H9 (cell line): ENCODE results near the gene IL1RAPL1. TPM values are rescaled to one million over a fixed set of nuclear protein-coding genes. Genes with fewer than 3 reads are reported as not detected.

Source experiments
- DNase-seq: peaks from one replicate; pipeline ENCODE4 v3.0.0-alpha.2; 2017
- H2AFZ ChIP-seq: one replicate; pipeline ENCODE4 v1.6.1; 2013; ENCODE audit warnings: mild to moderate bottlenecking, low read length, control low read depth, moderate library complexity
- H2AK5ac ChIP-seq: 2 replicates; pipeline ENCODE4 v1.6.1; 2013; ENCODE audit warnings: low read length, control low read depth, mixed read lengths; ENCODE audit not compliant: insufficient read length
- H2BK120ac ChIP-seq: one replicate; pipeline ENCODE4 v1.6.1; 2013; ENCODE audit warnings: low read depth, mild to moderate bottlenecking, low read length, control low read depth, inconsistent platforms; ENCODE audit not compliant: poor library complexity, severe bottlenecking
- H2BK12ac ChIP-seq: 2 replicates; pipeline ENCODE4 v1.6.1; 2013; ENCODE audit warnings: low read length, control low read depth, mixed read lengths, low read depth; ENCODE audit not compliant: insufficient read length
- H2BK15ac ChIP-seq: 2 replicates; pipeline ENCODE4 v1.6.1; 2013; ENCODE audit warnings: low read depth, low read length, control low read depth
- H2BK20ac ChIP-seq: one replicate; pipeline ENCODE4 v1.6.1; 2013; ENCODE audit warnings: low read depth, mild to moderate bottlenecking, low read length, control low read depth, inconsistent platforms; ENCODE audit not compliant: poor library complexity, severe bottlenecking
- H2BK5ac ChIP-seq: 2 replicates; pipeline ENCODE4 v1.6.1; 2013; ENCODE audit warnings: low read length, control low read depth, mixed read lengths; ENCODE audit not compliant: insufficient read length
- H3K14ac ChIP-seq: 2 replicates; pipeline ENCODE4 v1.6.1; 2013; ENCODE audit warnings: low read length, control low read depth; ENCODE audit not compliant: insufficient read depth
- H3K18ac ChIP-seq: 2 replicates; pipeline ENCODE4 v1.6.1; 2013; ENCODE audit warnings: low read depth, mild to moderate bottlenecking, mixed read lengths, low read length, control low read depth; ENCODE audit not compliant: insufficient read length
- H3K23ac ChIP-seq: 2 replicates; pipeline ENCODE4 v1.6.1; 2013; ENCODE audit warnings: low read length, control low read depth, mixed read lengths, low read depth; ENCODE audit not compliant: insufficient read length
- H3K23me2 ChIP-seq: 2 replicates; pipeline ENCODE4 v1.6.1; 2013; ENCODE audit warnings: low read depth, mild to moderate bottlenecking, mixed read lengths, low read length, control low read depth; ENCODE audit not compliant: insufficient read length, poor library complexity, severe bottlenecking
- H3K27ac ChIP-seq: 2 replicates; pipeline ENCODE4 v1.5.1; 2013; ENCODE audit warnings: low read length, control low read depth, mixed read lengths, low read depth; ENCODE audit not compliant: insufficient read length
- H3K27me3 ChIP-seq: 2 replicates; pipeline ENCODE4 v1.6.1; 2013; ENCODE audit warnings: low read length, control low read depth, inconsistent platforms; ENCODE audit not compliant: insufficient read depth
- H3K4ac ChIP-seq: 2 replicates; pipeline ENCODE4 v1.6.1; 2013; ENCODE audit warnings: low read depth, mild to moderate bottlenecking, control low read depth, inconsistent platforms, low read length, moderate library complexity
- H3K4me1 ChIP-seq: 2 replicates; pipeline ENCODE4 v1.6.1; 2013; ENCODE audit warnings: low read length, control low read depth, inconsistent platforms; ENCODE audit not compliant: insufficient read depth
- H3K4me2 ChIP-seq: 2 replicates; pipeline ENCODE4 v1.6.1; 2013; ENCODE audit warnings: low read length, control low read depth, mixed read lengths; ENCODE audit not compliant: insufficient read length, insufficient read depth
- H3K56ac ChIP-seq: 2 replicates; pipeline ENCODE4 v1.6.1; 2013; ENCODE audit warnings: low read depth, mild to moderate bottlenecking, mixed read lengths, low read length, control low read depth; ENCODE audit not compliant: insufficient read length
- H3K79me1 ChIP-seq: 2 replicates; pipeline ENCODE4 v1.6.1; 2013; ENCODE audit warnings: low read depth, mild to moderate bottlenecking, moderate library complexity, low read length, control low read depth, inconsistent platforms; ENCODE audit not compliant: insufficient read depth, poor library complexity, severe bottlenecking
- H3K79me2 ChIP-seq: 2 replicates; pipeline ENCODE4 v1.6.1; 2013; ENCODE audit warnings: low read length, control low read depth, inconsistent platforms; ENCODE audit not compliant: insufficient read depth
- H3K9ac ChIP-seq: 2 replicates; pipeline ENCODE4 v1.6.1; 2013; ENCODE audit warnings: low read length, control low read depth, mixed read lengths; ENCODE audit not compliant: insufficient read length; ENCODE audit errors: extremely low read depth
- H3K9me3 ChIP-seq: one replicate; pipeline ENCODE4 v1.6.1; 2013; ENCODE audit warnings: low read depth, low read length, inconsistent platforms; ENCODE audit not compliant: control insufficient read depth
- H3T11ph ChIP-seq: one replicate; pipeline ENCODE4 v1.6.1; 2013; ENCODE audit warnings: mild to moderate bottlenecking, low read length, control low read depth, inconsistent platforms
- H4K20me1 ChIP-seq: one replicate; pipeline ENCODE4 v1.6.1; 2013; ENCODE audit not compliant: control insufficient read depth, insufficient read length, insufficient read depth
- H4K5ac ChIP-seq: 2 replicates; pipeline ENCODE4 v1.6.1; 2013; ENCODE audit warnings: low read depth, mild to moderate bottlenecking, mixed read lengths, low read length, control low read depth; ENCODE audit not compliant: insufficient read length
- H4K8ac ChIP-seq: replicated peaks from 2 replicates; pipeline ENCODE4 v1.6.1; 2013; ENCODE audit warnings: low read length, control low read depth, mixed read lengths, low read depth; ENCODE audit not compliant: insufficient read length
- H4K91ac ChIP-seq: 2 replicates; pipeline ENCODE4 v1.6.1; 2013; ENCODE audit warnings: low read depth, mild to moderate bottlenecking, moderate library complexity, mixed read lengths, low read length, control low read depth; ENCODE audit not compliant: insufficient read length
- H3K27ac Mint-ChIP-seq, 3 experiments: 2 replicates in 2 of 3; 3 replicates in 1 of 3; pipeline ENCODE4 v1.8.0; 2020 to 2021; ENCODE audit warnings: mixed read lengths in 3 of 3, mild to moderate bottlenecking in 1 of 3, moderate library complexity in 1 of 3
- H3K27me3 Mint-ChIP-seq: 2 replicates; pipeline ENCODE4 v1.8.0; 2021; ENCODE audit warnings: low read depth, mild to moderate bottlenecking, moderate library complexity, mixed read lengths
- H3K36me3 Mint-ChIP-seq, 3 experiments: 2 replicates in 2 of 3; 3 replicates in 1 of 3; pipeline ENCODE4 v1.8.0; 2020 to 2021; ENCODE audit warnings: low read depth in 3 of 3, mixed read lengths in 3 of 3; ENCODE audit not compliant: insufficient read depth in 1 of 3
- H3K4me1 Mint-ChIP-seq, 2 experiments: 2 replicates each; pipeline ENCODE4 v1.8.0; 2020; ENCODE audit warnings: mixed read lengths in 2 of 2
- H3K4me3 Mint-ChIP-seq, 2 experiments: 2 replicates in 1 of 2; 3 replicates in 1 of 2; pipeline ENCODE4 v1.8.0; 2020 to 2021; ENCODE audit warnings: mild to moderate bottlenecking in 2 of 2, mixed read lengths in 2 of 2, moderate library complexity in 1 of 2
- H3K9me3 Mint-ChIP-seq, 2 experiments: 2 replicates in 1 of 2; 3 replicates in 1 of 2; pipeline ENCODE4 v1.8.0; 2020; ENCODE audit warnings: mild to moderate bottlenecking in 2 of 2, mixed read lengths in 2 of 2, moderate library complexity in 1 of 2
- CTCF ChIP-seq: fragments of 200-600 bp; sonication (generic); conservative IDR thresholded peaks from 3 replicates; pipeline ENCODE4 v1.8.0; 2021; ENCODE audit warnings: antibody characterized with exemption, mild to moderate bottlenecking
- WGBS: extraction: QIAGEN DNeasy Blood & Tissue Kit; methylation state at CpG from one replicate; pipeline ENCODE4 v1.1.7; 2013; ENCODE audit warnings: missing lambda C conversion rate, low lambda C conversion rate, mixed read lengths; ENCODE audit not compliant: insufficient read length; ENCODE audit errors: extremely low coverage; 5-methylcytosine and 5-hydroxymethylcytosine counted together
- total RNA-seq: library from RNA; stranded (reverse); gene quantifications from 2 replicates; pipeline ENCODE4 v1.2.1, GENCODE V29; 2021

The IL1RAPL1 gene
- total RNA-seq, 1 experiment from 2014 or later, result 0.31 TPM

- no peaks in the 10 kb centered on the region for H3K79me1 ChIP-seq
- no CpG with 5 or more reads among the region's 2 CpGs for WGBS
- no peak overlapping the region for H3K4me2 ChIP-seq
- H4K5ac ChIP-seq, result no peak overlapping the region
- H2BK120ac ChIP-seq, result no peak overlapping the region
- H2BK15ac ChIP-seq, result no peak overlapping the region
- no peak overlapping the region for H2BK20ac ChIP-seq
- H4K91ac ChIP-seq, result no peak overlapping the region
- H2AFZ ChIP-seq, result no peak overlapping the region
- no peak overlapping the region for H3K4me3 Mint-ChIP-seq
- H3K9ac ChIP-seq, result no peak overlapping the region
- no peaks in the 10 kb centered on the region for H4K20me1 ChIP-seq
- H3K79me2 ChIP-seq, result no peaks in the 10 kb centered on the region
- no peak overlapping the region for H3K14ac ChIP-seq
- H4K8ac ChIP-seq, result no peak overlapping the region
- peaks cover 5 to 7% of the 10 kb centered on the region in 2 experiments for H3K4me1 Mint-ChIP-seq
- H3K27ac ChIP-seq, result no peak overlapping the region
- H3K36me3 Mint-ChIP-seq, result no peaks in the 10 kb centered on the region
- H3K27ac Mint-ChIP-seq, result no peak overlapping the region
- DNase-seq, result no peak
- no peak overlapping the region for H3K56ac ChIP-seq
- H2AK5ac ChIP-seq, result no peak overlapping the region
- no peak overlapping the region for H3T11ph ChIP-seq
- H3K18ac ChIP-seq, result no peak overlapping the region
- no peak overlapping the region for H2BK5ac ChIP-seq
- TF ChIP-seq CTCF, result no peak
- H3K27me3 ChIP-seq, result no peaks in the 10 kb centered on the region
- H3K23ac ChIP-seq, result no peak overlapping the region
- H2BK12ac ChIP-seq, result no peak overlapping the region
- H3K4ac ChIP-seq, result no peak overlapping the region
- peaks cover 0 to 47% of the 10 kb centered on the region in 2 experiments; a peak in 4 of 5 replicates for H3K9me3 Mint-ChIP-seq
- no peaks in the 10 kb centered on the region for H3K27me3 Mint-ChIP-seq
- H3K23me2 ChIP-seq, result no peaks in the 10 kb centered on the region
- peaks cover 10% of the 10 kb centered on the region for H3K9me3 ChIP-seq
- H3K4me1 ChIP-seq, result peaks cover 3% of the 10 kb centered on the region; the same call in 1 of the 2 replicates
Observed at GRCh38 chrX:29726811-29727210, 1139.6 kb downstream of the IL1RAPL1 start.
